ENCODE measurements around the gene FMNL3.
"Not testable (repeated sequence)": the region's sequence is repeated elsewhere in the genome, so short reads cannot be mapped to it uniquely, and the experiment has no call there.

The FMNL3 gene

GRCh38 chr12:49707128-49707811 is at the start of gene FMNL3:
Gene FMNL3 (minus strand): TSS chr12:49707405. CDS start chr12:49707180, 225 bp downstream.
- DNase-seq = peak; percentile 100

- no peak for DNase-seq
These were observed 43.8 kb upstream of the FMNL3 start for GRCh38 chr12:49750996-49751393.

DNA sequence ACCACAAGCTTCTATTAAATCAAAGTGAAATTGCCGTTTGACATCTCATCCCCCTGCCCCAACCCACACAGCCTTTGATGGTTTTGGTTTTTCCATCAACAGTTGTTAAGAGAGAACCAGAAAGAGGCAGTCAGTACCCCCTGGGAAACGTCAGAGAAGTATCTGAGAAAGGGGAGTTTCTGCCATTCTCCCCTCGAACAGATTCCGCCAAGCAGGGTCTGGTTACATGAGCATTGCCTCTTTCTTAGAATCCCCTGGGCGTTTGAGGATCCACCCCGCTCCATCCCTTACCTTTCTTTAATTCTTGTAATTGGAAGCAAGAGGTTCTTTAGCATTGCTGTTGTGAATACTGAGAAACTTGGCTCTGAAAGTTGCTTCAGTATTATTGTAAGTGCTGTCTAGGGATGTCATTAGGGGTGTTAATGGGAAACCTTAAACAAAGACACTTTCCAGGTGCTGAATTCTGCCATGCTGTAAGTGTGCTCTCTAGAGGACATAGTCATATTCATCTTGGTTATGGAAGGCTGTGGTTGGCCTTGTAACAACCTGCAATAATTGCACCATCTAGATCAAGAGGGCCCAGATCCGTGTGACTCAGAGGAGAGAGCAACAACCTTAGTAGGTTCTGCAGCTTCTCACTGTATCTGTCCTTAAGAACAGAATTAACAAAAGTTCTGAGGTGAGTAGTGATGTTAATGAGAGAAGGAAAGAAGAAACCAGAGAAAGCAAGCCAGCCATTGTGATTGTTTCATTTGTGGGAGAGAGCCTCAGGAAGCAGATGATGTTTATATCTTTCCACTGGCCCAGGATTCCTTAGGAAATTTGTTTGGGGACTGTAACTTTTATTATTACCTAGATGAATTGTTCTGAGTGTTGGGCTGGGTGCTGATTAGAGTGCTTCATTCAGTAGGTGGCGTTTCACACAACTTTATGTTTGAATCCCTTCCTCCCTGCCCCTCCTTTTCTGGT is 43.1 kb upstream of the FMNL3 start:
- DNase-seq = no peak

GRCh38 chr12:49748800-49749199 is 41.6 kb upstream of the FMNL3 start:
- no peak for DNase-seq

GRCh38 chr12:49748306-49748705 is 41.1 kb upstream of the FMNL3 start:
- no peak for DNase-seq

GRCh38 chr12:49744363-49744885 is 37.2 kb upstream of the FMNL3 start:
- DNase-seq = no peak

DNA sequence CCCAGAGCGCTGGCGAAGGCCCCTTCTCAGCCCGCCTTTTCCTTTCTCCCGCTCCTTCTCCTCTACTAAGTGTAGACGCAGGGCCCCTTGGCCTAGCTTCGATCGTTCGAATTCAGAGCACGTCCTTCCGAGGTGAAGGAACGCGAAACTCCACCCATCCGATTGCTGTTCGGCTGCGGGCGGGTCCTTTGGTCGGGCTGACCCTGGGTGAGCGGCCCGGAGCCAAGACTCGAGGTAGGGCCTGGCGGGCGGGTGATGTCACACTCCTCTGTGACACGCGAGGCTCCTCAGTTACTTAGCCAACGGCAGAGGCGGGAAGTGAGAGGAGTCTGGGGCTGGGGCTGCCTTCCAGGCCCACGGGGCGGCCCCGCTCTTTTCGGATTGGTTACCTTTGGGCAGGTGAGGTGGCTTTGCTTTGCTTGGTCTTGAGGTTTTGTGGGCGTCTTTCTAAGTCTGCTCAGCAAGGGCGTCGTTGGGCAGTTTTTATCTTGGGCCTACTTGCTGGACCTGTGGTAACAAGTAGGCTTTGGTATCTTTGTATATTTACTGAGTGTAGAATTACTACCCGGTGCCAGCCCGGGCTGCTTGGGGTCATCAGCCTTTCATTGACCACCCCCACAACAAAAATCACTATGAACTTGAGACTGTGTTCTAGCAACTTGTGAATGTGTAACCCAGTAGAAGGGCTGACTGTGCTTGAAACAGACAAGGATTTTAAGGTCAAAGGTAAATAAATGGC is 34.8 kb upstream of the FMNL3 start:
- DNase-seq = peak; percentile 84

DNA sequence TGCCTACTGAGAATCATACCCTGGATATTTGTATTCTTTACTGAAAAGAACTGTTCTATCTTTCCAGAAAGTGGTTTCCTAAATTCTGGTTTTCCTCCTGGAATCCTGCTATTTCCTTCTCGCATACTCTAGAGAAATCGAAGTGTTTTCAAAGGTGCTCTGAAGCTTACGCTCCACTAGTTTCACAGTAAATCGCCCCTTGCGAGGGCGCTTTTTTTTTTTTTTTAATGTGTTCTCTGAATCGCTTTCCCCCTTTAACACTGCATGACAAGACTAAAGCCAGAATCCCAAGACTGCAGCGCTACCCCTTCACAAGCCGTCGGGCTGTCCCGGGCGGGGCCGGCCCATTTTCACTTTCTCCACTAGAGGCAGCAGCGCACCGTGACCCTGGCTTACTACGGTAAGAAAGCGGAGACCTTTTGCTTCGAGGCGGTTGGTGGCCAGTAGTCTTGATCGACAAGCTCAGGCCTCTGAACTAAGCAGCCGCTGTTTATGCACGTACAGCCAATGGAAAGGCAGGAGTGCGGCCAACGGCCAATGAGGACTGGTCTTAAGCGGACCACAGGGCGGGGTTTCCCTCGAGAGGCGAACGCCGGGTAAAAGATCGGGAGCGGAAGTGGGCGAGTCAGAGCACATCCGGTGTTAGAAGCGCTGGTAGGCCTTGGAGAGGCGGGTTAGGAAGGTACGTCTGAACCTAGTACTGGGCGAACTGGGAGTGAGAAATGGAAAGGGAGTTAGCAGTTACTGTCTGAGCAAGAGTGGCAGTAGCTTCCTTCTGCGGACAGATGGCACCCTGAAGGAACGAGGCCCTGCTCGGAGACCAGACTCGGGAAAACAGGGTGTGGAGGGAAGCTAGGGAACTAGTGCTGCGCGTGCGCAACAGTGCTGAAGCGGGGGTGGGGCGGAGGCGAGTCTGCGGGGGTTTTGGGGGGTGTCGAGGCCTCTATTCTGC is 34.0 kb upstream of the FMNL3 start, which contains the start of gene TMBIM6:
Gene TMBIM6, plus strand, starts transcription at position 628 of the 952 bp plus-strand sequence. CDS start 10,937 bp downstream, outside the sequence.
- DNase-seq = peak; percentile 94

- DNase-seq = not testable (repeated sequence)
These were observed 33.1 kb upstream of the FMNL3 start for GRCh38 chr12:49740277-49740676.

DNA sequence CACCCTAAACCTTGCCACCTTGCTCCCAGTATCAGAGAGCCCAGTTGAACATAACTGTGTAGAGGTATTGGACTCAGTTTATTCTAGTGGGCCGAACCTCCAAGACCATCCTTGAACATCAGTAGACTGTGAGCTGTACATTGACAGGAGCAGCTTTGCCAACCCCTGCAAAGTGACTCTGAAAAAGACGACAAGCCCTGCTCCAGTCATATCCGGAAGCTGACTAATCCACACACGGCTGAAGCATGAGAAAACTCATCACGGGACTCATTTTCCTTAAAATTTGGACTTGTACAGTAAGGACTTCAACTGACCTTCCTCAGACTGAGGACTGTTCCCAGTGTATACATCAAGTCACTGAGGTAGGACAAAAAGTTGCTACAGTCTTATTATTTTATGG is 31.5 kb upstream of the FMNL3 start:
- not testable (repeated sequence) for DNase-seq

DNA sequence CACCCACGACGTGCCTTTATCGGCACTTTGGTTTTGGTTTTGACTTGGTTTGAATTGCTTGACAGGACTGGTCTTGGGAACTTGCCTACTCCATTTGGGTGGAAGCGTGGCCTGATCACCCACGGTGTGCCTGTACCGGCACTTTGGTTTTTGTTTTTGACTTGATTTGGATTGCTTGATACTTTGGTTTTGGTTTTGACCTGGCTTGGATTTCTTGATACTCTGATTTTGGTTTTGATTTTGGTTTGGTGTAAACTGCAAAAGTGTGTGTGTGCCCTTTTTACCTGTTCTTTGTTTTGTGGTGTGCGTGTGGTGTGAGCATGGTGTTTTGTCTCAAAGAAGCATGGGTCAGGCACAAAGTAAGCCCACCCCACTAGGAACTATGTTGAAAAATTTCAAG is 27.7 kb upstream of the FMNL3 start:
- not testable (repeated sequence) for DNase-seq

- DNase-seq = no peak
These were observed 26.2 kb upstream of the FMNL3 start for GRCh38 chr12:49733219-49734017.

DNA sequence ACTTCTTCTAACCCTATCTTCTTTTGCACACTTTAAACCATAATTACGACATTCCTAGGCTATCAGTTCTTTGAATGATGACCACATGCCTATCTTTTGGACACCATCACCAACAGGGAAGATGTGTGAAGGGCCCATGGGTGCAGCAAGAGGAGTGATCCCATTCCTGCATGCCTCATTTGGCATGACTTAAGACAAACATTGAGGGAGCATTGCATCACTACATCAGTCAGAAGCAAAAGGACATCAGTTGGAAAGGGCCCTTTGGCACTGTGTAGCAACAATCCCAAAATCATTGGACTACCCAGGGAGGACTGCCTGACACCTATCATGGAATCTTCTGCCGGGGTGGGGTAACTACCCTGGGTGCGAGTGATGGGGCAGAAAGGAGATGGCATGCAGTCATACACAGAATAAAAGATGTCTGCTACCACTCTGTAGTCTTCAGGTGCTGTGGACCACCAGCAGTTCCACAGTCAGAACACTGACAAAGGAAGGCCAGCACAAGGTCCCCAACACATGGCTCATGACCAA is 23.4 kb upstream of the FMNL3 start:
- no peak for DNase-seq

GRCh38 chr12:49730050-49730449 is 22.8 kb upstream of the FMNL3 start:
- DNase-seq = no peak

DNA sequence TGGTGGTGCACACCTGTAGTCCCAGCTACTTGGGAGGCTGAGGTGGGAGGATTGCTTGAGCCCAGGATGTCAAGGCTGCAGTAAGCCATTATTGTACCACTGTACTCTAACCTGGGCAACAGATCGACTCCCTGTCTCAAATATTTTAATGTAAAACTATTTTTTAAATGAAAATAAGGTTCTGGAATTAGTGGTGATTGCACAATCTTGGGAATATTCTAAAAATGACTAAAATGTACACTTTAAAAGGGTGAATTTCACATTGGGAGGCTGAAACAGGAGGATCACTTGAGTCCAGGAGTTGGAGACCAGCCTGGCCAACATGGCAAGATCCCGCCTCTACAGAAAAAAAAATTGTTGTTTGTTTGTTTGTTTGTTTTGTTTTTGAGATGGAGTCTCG is 21.2 kb upstream of the FMNL3 start:
- no peak for DNase-seq

GRCh38 chr12:49721355-49721754 is 14.2 kb upstream of the FMNL3 start:
- DNase-seq = not testable (repeated sequence)

DNA sequence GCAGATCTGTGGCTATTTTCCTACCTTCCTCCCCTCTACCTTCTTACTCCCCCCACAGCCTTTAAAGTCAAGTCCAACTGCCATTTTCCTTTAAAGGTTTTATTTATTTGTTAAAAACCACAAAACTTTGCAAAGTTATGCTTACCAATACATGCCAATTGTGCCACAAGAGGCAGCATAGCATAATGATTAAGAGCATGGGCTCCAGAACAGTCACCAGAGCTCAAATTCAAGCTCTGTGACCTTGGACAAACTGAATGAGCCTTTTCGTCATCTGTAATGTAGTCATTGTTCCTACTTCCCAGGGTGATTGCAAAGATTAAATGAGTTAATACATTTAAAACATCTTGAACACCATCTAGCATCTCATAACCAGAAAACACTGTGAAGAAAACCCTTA is 13.0 kb upstream of the FMNL3 start:
- DNase-seq = no peak

GRCh38 chr12:49717800-49718199 is 10.6 kb upstream of the FMNL3 start:
- DNase-seq = not testable (repeated sequence)

DNA sequence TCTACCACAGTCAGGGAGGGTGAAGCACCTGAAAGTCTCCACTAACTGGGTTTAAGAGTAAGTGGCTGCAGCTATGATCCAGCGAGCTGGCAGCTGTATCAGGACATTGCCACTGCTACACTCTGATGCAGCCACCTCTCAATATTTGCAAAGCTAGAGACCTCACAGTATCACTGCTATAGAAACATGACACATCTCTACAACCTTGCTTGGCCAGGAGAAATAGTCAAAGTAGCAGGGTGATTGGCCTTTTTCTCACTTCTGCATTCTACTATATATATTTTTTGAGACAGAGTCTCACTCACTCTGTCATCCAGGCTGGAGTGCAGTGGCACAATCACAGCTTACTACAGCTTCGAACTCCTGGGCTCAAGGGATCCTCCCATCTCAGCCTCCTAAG is 9.3 kb upstream of the FMNL3 start:
- no peak for DNase-seq

GRCh38 chr12:49713952-49714351 is 6.7 kb upstream of the FMNL3 start:
- not testable (repeated sequence) for DNase-seq
